C4-2B (cell line): ENCODE measurements around the gene VTI1A.

Experiments
- CTCF ChIP-seq: fragments of 450-650 bp; conservative IDR thresholded peaks from 2 replicates; pipeline ENCODE4 v1.5.1; 2017; ENCODE audit warnings: mild to moderate bottlenecking
- ZFX ChIP-seq: fragments of 450-650 bp; IDR thresholded peaks from 2 replicates; pipeline ENCODE4 v1.6.1; 2017

- TF ChIP-seq CTCF (no peak), ZFX (no peak)
Observed at GRCh38 chr10:112429147-112429546, 17.9 kb upstream of the VTI1A start.
